ENCODE data around the gene XYLT1.

XYLT1 gene

GRCh38 chr16:17076818-17077498, 393.8 kb downstream of the XYLT1 start:
- TF ChIP-seq, protein P1, sequence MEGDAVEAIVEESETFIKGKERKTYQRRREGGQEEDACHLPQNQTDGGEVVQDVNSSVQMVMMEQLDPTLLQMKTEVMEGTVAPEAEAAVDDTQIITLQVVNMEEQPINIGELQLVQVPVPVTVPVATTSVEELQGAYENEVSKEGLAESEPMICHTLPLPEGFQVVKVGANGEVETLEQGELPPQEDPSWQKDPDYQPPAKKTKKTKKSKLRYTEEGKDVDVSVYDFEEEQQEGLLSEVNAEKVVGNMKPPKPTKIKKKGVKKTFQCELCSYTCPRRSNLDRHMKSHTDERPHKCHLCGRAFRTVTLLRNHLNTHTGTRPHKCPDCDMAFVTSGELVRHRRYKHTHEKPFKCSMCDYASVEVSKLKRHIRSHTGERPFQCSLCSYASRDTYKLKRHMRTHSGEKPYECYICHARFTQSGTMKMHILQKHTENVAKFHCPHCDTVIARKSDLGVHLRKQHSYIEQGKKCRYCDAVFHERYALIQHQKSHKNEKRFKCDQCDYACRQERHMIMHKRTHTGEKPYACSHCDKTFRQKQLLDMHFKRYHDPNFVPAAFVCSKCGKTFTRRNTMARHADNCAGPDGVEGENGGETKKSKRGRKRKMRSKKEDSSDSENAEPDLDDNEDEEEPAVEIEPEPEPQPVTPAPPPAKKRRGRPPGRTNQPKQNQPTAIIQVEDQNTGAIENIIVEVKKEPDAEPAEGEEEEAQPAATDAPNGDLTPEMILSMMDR (conservative IDR thresholded peaks at IDR 0.05; ENCODE audit: low read depth, low read length) = no peak
- H3K4me2 ChIP-seq = no peak overlapping the region
- H4K20me1 ChIP-seq (ENCODE audit: insufficient read depth) = no peaks in the 10 kb centered on the region

GRCh38 chr16:17076092-17076754, 394.5 kb downstream of the XYLT1 start:
- no peaks in the 10 kb centered on the region for H4K20me1 ChIP-seq (ENCODE audit: insufficient read depth)
- no peaks in the 10 kb centered on the region for H3K27me3 ChIP-seq (ENCODE audit: insufficient read depth, low read depth)
- no peak overlapping the region for H3K4me3 ChIP-seq (IDR thresholded peaks at IDR 0.05; ENCODE audit: insufficient read depth, low read depth, low read length)
- H3K36me3 ChIP-seq (ENCODE audit: insufficient read depth) = no peaks in the 10 kb centered on the region
- TF ChIP-seq, protein P1 (conservative IDR thresholded peaks at IDR 0.05; ENCODE audit: low read depth, low read length) = no peak
- no peaks in the 10 kb centered on the region for H3K4me1 ChIP-seq (ENCODE audit: low read depth, poor library complexity, severe bottlenecking)
- no peak overlapping the region for H3K27ac ChIP-seq
- no peak overlapping the region for H3K9ac ChIP-seq
- H3K4me2 ChIP-seq = no peak overlapping the region
- H2AFZ ChIP-seq (ENCODE audit: low read depth) = no peak overlapping the region
- H3K79me2 ChIP-seq (ENCODE audit: insufficient read depth, low read depth) = no peaks in the 10 kb centered on the region

More at GRCh38 chr16:17076818-17077498, 393.8 kb downstream of the XYLT1 start:
- Histone ChIP-seq H3K36me3 (ENCODE audit: insufficient read depth) (no peaks in the 10 kb centered on the region), H3K79me2 (ENCODE audit: insufficient read depth, low read depth) (no peaks in the 10 kb centered on the region), H3K27ac (no peak overlapping the region), H3K4me3 (IDR thresholded peaks at IDR 0.05; ENCODE audit: insufficient read depth, low read depth, low read length) (no peak overlapping the region), H3K27me3 (ENCODE audit: insufficient read depth, low read depth) (no peaks in the 10 kb centered on the region), H3K9ac (no peak overlapping the region), H2AFZ (ENCODE audit: low read depth) (no peak overlapping the region), H3K4me1 (ENCODE audit: low read depth, poor library complexity, severe bottlenecking) (no peaks in the 10 kb centered on the region)

- no peak overlapping the region for H3K4me3 ChIP-seq (IDR thresholded peaks at IDR 0.05; ENCODE audit: insufficient read depth, low read depth, low read length)
- no peak overlapping the region for H2AFZ ChIP-seq (ENCODE audit: low read depth)
- peaks cover 12% of the 10 kb centered on the region for H3K4me1 ChIP-seq (ENCODE audit: low read depth, poor library complexity, severe bottlenecking)
- H3K4me2 ChIP-seq = no peak overlapping the region
- no peak overlapping the region for H3K27ac ChIP-seq
- H4K20me1 ChIP-seq (ENCODE audit: insufficient read depth) = no peaks in the 10 kb centered on the region
- TF ChIP-seq, protein P1 (conservative IDR thresholded peaks at IDR 0.05; ENCODE audit: low read depth, low read length) = no peak
- H3K36me3 ChIP-seq (ENCODE audit: insufficient read depth) = no peaks in the 10 kb centered on the region
- H3K79me2 ChIP-seq (ENCODE audit: insufficient read depth, low read depth) = no peaks in the 10 kb centered on the region
- no peaks in the 10 kb centered on the region for H3K27me3 ChIP-seq (ENCODE audit: insufficient read depth, low read depth)
- H3K9ac ChIP-seq = no peak overlapping the region
Observed at GRCh38 chr16:17072104-17072503, 398.7 kb downstream of the XYLT1 start.

DNA sequence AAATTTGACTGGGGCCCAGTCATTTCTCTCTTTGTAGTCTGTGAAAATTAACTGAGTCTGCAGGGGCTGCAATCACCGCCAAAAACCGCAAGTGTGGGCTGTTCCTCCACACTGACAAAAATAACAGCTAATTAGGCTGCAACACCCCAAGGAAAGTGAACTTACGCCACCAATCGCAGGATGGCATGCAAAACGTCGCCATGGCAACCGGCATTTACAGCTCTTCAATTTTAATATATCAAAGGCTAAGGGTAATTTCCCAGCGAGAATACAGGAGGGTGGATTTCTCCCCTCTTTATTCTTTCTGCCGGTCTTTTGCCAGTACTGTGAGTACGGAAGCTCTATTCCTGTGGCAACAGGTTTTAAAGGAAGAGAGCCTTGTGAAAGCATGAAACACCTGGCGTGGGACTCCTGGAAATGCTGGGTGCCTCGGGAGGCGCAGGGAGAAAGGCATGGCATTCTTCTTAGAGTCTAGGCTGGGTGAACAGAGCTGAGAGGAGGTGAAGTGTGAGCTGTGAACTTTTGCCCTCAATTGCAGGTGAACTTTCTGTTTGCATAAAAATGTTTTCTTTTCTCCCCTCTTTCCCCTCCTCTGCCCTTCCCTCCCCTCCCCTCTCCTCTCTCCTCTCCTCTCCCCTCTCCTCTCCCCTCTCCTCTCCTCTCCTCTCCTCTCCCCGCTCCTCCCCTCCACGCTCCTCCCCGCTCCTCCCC, 399.7 kb downstream of the XYLT1 start:
- Histone ChIP-seq H3K4me3 (IDR thresholded peaks at IDR 0.05; ENCODE audit: insufficient read depth, low read depth, low read length) (no peak overlapping the region), H3K4me1 (ENCODE audit: low read depth, poor library complexity, severe bottlenecking) (peaks cover 12% of the 10 kb centered on the region), H3K4me2 (peak overlapping the region; percentile 88), H4K20me1 (ENCODE audit: insufficient read depth) (no peaks in the 10 kb centered on the region), H2AFZ (ENCODE audit: low read depth) (peak overlapping the region; percentile 68), H3K27me3 (ENCODE audit: insufficient read depth, low read depth) (no peaks in the 10 kb centered on the region), H3K79me2 (ENCODE audit: insufficient read depth, low read depth) (no peaks in the 10 kb centered on the region), H3K9ac (0 out of 2 replicates have a peak overlapping the region, but pooled peaks have one; percentile 22), H3K27ac (peak overlapping the region; percentile 83), H3K36me3 (ENCODE audit: insufficient read depth) (no peaks in the 10 kb centered on the region)
- TF ChIP-seq, protein P1 (conservative IDR thresholded peaks at IDR 0.05; ENCODE audit: low read depth, low read length) = no peak
